GM23248 (cell line): Measurements from ENCODE around the gene LRSAM1. TPM values are rescaled to one million over a fixed set of nuclear protein-coding genes. Genes with fewer than 3 reads are reported as not detected.

ENCODE experiments used
- DNase-seq: peaks from one replicate; pipeline ENCODE4 v3.0.0-alpha.2; 2015
- H2AFZ ChIP-seq: fragments of 200-600 bp; sonication (generic); 2 replicates; pipeline ENCODE4 v1.6.1; 2016; ENCODE audit warnings: antibody characterized with exemption
- H3F3A ChIP-seq: fragments of 200-600 bp; sonication (generic); 2 replicates; pipeline ENCODE4 v1.6.1; 2016; ENCODE audit warnings: mild to moderate bottlenecking, antibody characterized with exemption, mixed run types; ENCODE audit not compliant: insufficient read depth
- H3K27ac ChIP-seq: fragments of 200-600 bp; sonication (generic); 2 replicates; pipeline ENCODE4 v1.5.1; 2016; ENCODE audit warnings: mild to moderate bottlenecking
- H3K27me3 ChIP-seq: fragments of 200-600 bp; sonication (generic); replicated peaks from 2 replicates; pipeline ENCODE4 v1.6.1; 2016; ENCODE audit warnings: mild to moderate bottlenecking; ENCODE audit not compliant: insufficient read depth
- H3K36me3 ChIP-seq: fragments of 200-600 bp; sonication (generic); 2 replicates; pipeline ENCODE4 v1.6.1; 2016; ENCODE audit warnings: low read depth, mild to moderate bottlenecking
- H3K4me1 ChIP-seq: fragments of 200-600 bp; sonication (generic); 2 replicates; pipeline ENCODE4 v1.6.1; 2016; ENCODE audit warnings: mild to moderate bottlenecking; ENCODE audit not compliant: insufficient read depth
- H3K4me2 ChIP-seq: fragments of 200-600 bp; sonication (generic); one replicate; pipeline ENCODE4 v1.6.1; 2016; ENCODE audit warnings: mild to moderate bottlenecking; ENCODE audit not compliant: unreplicated experiment
- H3K4me3 ChIP-seq: fragments of 200-600 bp; sonication (generic); 2 replicates; pipeline ENCODE4 v1.5.1; 2016; ENCODE audit warnings: mild to moderate bottlenecking
- H3K79me2 ChIP-seq: fragments of 200-600 bp; sonication (generic); 2 replicates; pipeline ENCODE4 v1.6.1; 2016; ENCODE audit warnings: mild to moderate bottlenecking; ENCODE audit not compliant: insufficient read depth
- H3K9ac ChIP-seq: fragments of 200-600 bp; sonication (generic); 2 replicates; pipeline ENCODE4 v1.6.1; 2016; ENCODE audit warnings: mild to moderate bottlenecking
- H3K9me2 ChIP-seq: fragments of 200-600 bp; sonication (generic); 2 replicates; pipeline ENCODE4 v1.6.1; 2016; ENCODE audit warnings: mixed run types, mild to moderate bottlenecking, moderate library complexity; ENCODE audit not compliant: insufficient read depth
- H3K9me3 ChIP-seq: fragments of 200-600 bp; sonication (generic); one replicate; pipeline ENCODE4 v1.6.1; 2017; ENCODE audit warnings: low read depth
- H4K20me1 ChIP-seq: fragments of 200-600 bp; sonication (generic); 2 replicates; pipeline ENCODE4 v1.6.0; 2016; ENCODE audit not compliant: insufficient read depth
- EZH2 ChIP-seq: fragments of 200-600 bp; sonication (generic); IDR thresholded peaks from 2 replicates; pipeline ENCODE4 v1.6.1; 2018; ENCODE audit warnings: antibody characterized with exemption, mild to moderate bottlenecking; ENCODE audit not compliant: insufficient read depth, poor library complexity, severe bottlenecking
- EZH2phosphoT487 ChIP-seq: fragments of 200-600 bp; sonication (generic); IDR thresholded peaks from 2 replicates; pipeline ENCODE4 v1.6.1; 2018; ENCODE audit warnings: antibody characterized with exemption, moderate library complexity, mild to moderate bottlenecking, low read depth; ENCODE audit not compliant: insufficient read depth
- whole genome bisulfite sequencing, 2 experiments: methylation state at CpG; one replicate each; pipeline ENCODE4 v1.1.6; 2015 to 2017; ENCODE audit warnings: low lambda C conversion rate in 2 of 2, low coverage in 1 of 2; ENCODE audit errors: missing lambda C conversion rate in 2 of 2; 5-methylcytosine and 5-hydroxymethylcytosine counted together
- in situ Hi-C: fragments of 300-500 bp; cut with MboI; formaldehyde crosslinking; loops from 2 replicates; pipeline ENCODE4 v1.15.0; 2020
- polyA plus RNA-seq: library from polyadenylated mRNA; unstranded; fragments of >200 nt; fragmentation: Nextera tagmentation; extraction: Ambion mirVana; gene quantifications from 2 replicates; pipeline ENCODE4 v1.2.1, GENCODE V29; 2016
- total RNA-seq: library from RNA; depleted of rRNA; stranded (reverse); fragments of >200 nt; shearing (Covaris generic); gene quantifications from 2 replicates; pipeline ENCODE4 v1.2.3, GENCODE V29; 2014

Gene LRSAM1
- total and polyA plus RNA-seq, 2 experiments from 2014 or later = 14.9 to 15.5 TPM

DNA sequence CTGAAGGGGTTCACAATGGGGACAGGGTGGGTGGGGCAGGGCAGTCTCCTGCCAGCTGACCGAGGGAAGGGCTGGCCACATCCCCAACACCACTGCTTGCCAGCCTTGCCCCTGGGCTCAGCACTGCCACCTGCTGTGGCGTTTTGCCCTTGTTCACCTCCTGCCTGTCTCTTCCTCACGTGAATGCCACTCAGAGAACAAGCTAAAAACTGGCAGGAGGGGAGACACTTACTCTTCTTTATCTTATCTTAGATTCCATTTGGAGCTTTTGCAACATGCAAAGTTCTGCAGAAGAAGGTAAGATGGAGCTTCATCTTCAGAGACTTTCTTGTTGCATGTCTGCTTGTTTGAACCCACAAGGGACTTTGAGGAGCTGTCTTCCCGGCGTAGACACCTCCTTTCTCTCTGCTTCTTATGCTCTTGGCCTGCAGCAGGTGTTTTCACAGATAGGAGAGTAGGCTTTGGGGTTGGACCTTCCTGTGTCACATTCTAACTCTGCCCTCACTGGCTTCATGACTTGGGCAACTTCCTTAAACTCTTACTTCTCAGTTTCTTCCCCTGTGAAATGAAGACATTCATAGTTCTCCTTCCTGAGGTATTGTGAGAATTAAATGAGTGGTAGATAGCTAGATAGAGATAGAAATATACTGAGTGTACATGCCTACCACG, 4.1 kb downstream of the LRSAM1 start:
- in situ Hi-C loops = no loop called here
- 0 out of 2 replicates have a peak, but pooled peaks cover 3% of the 10 kb centered on the region for H3K4me1 ChIP-seq
- peak; percentile 28 for DNase-seq
- WGBS, 2 experiments = 81 to 87% methylated on average over 6 of the region's 6 CpGs
- no peaks in the 10 kb centered on the region for H3K9me3 ChIP-seq
- TF ChIP-seq EZH2phosphoT487 (no peak), EZH2 (no peak)
- no peaks in the 10 kb centered on the region for H3K9me2 ChIP-seq
- H3K9ac ChIP-seq = no peak overlapping the region
- H3K4me3 ChIP-seq = no peak overlapping the region
- no peak overlapping the region for H2AFZ ChIP-seq
- H3K36me3 ChIP-seq = 0 out of 2 replicates have a peak, but pooled peaks cover 8% of the 10 kb centered on the region
- no peaks in the 10 kb centered on the region for H3K27me3 ChIP-seq
- H3F3A ChIP-seq = peaks cover 1% of the 10 kb centered on the region
- H3K4me2 ChIP-seq = no peak overlapping the region
- no peaks in the 10 kb centered on the region; the same call in 1 of the 2 replicates for H4K20me1 ChIP-seq
- no peak overlapping the region for H3K27ac ChIP-seq
- H3K79me2 ChIP-seq = peaks cover 23% of the 10 kb centered on the region

- no peak for DNase-seq
- WGBS, 2 experiments = 79% methylated on average over 14 to 17 of the region's 17 CpGs
Observed at GRCh38 chr9:127457191-127457878, 6.0 kb downstream of the LRSAM1 start.

DNA sequence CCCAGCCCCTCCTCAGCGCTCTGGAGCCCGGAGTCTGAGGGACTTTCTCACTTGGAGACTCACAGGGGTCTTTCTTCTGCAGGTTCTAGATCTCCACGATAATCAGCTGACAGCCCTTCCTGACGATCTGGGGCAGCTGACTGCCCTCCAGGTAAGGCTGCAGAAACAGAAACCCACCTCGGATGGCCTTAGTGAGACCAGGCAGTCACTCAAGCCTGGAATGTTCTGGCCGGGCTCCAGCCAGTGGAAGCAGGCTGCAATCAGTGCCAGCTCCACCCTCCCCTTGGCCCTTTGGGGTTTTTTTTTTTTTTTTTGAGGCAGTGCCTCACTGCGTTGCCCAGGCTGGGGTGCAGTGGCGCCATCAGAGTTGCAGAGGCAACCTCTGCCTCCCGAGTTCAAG, 7.6 kb downstream of the LRSAM1 start:
- Histone ChIP-seq H3K9me3 (no peaks in the 10 kb centered on the region), H3K4me3 (no peak overlapping the region), H3F3A (no peaks in the 10 kb centered on the region), H2AFZ (no peak overlapping the region), H3K9ac (no peak overlapping the region), H4K20me1 (no peaks in the 10 kb centered on the region), H3K36me3 (0 out of 2 replicates have a peak, but pooled peaks cover 14% of the 10 kb centered on the region), H3K4me2 (no peak overlapping the region), H3K79me2 (no peaks in the 10 kb centered on the region), H3K27me3 (no peaks in the 10 kb centered on the region), H3K27ac (no peak overlapping the region), H3K9me2 (no peaks in the 10 kb centered on the region), H3K4me1 (no peaks in the 10 kb centered on the region)
- in situ Hi-C loops = no loop called here
- no peak for TF ChIP-seq EZH2phosphoT487
- TF ChIP-seq EZH2 = no peak
- WGBS, 2 experiments = 70 to 80% methylated on average over 9 of the region's 9 CpGs
- DNase-seq = no peak

More at GRCh38 chr9:127457191-127457878, 6.0 kb downstream of the LRSAM1 start:
- TF ChIP-seq EZH2 (no peak), EZH2phosphoT487 (no peak)
- in situ Hi-C loops = no loop called here
- H3K4me3 ChIP-seq = no peak overlapping the region
- no peaks in the 10 kb centered on the region for H3F3A ChIP-seq
- H3K9me3 ChIP-seq = no peaks in the 10 kb centered on the region
- H4K20me1 ChIP-seq = no peaks in the 10 kb centered on the region
- no peak overlapping the region for H3K4me2 ChIP-seq
- no peaks in the 10 kb centered on the region for H3K27me3 ChIP-seq
- peaks cover 8% of the 10 kb centered on the region for H3K79me2 ChIP-seq
- H3K27ac ChIP-seq = no peak overlapping the region
- no peak overlapping the region for H3K9ac ChIP-seq
- no peaks in the 10 kb centered on the region for H3K9me2 ChIP-seq
- no peak overlapping the region for H2AFZ ChIP-seq
- H3K4me1 ChIP-seq = 0 out of 2 replicates have a peak, but pooled peaks cover 2% of the 10 kb centered on the region
- 0 out of 2 replicates have a peak, but pooled peaks cover 9% of the 10 kb centered on the region for H3K36me3 ChIP-seq

GRCh38 chr9:127463382-127463781, 12.1 kb downstream of the LRSAM1 start:
- H3K36me3 ChIP-seq = 0 out of 2 replicates have a peak, but pooled peaks cover 14% of the 10 kb centered on the region
- no peaks in the 10 kb centered on the region for H3K4me1 ChIP-seq
- WGBS, 2 experiments = 95 to 98% methylated on average over 3 of the region's 3 CpGs
- no peaks in the 10 kb centered on the region for H3K27me3 ChIP-seq
- no peak for DNase-seq
- H3K4me3 ChIP-seq = no peak overlapping the region
- H4K20me1 ChIP-seq = no peaks in the 10 kb centered on the region
- no peak overlapping the region for H3K4me2 ChIP-seq
- H3F3A ChIP-seq = no peaks in the 10 kb centered on the region
- H3K27ac ChIP-seq = peak overlapping the region; percentile 30; the same call in 1 of the 2 replicates
- in situ Hi-C loops = no loop called here
- no peaks in the 10 kb centered on the region for H3K79me2 ChIP-seq
- no peak overlapping the region for H2AFZ ChIP-seq
- TF ChIP-seq EZH2phosphoT487 (no peak), EZH2 (no peak)
- H3K9me2 ChIP-seq = no peaks in the 10 kb centered on the region
- H3K9me3 ChIP-seq = no peaks in the 10 kb centered on the region
- H3K9ac ChIP-seq = no peak overlapping the region
